Measurements from ENCODE around the gene CARMIL3. TPM values are rescaled to one million over a fixed set of nuclear protein-coding genes. Genes with fewer than 3 reads are reported as not detected.

The CARMIL3 gene
- total and polyA plus RNA-seq, 2 of the 4 experiments (the other 2 are of a cell fraction) = under 0.01 TPM; not detected in 1

GRCh38 chr14:24054646-24055045 is 2.8 kb downstream of the CARMIL3 start:
- no peak overlapping the region for H2AFZ ChIP-seq (replicated peaks; ENCODE audit: low read length, poor library complexity)
- no peak overlapping the region for H2BK5ac ChIP-seq (ENCODE audit: low read depth, low read length, poor library complexity, severe bottlenecking)
- no peak overlapping the region for H3K14ac ChIP-seq (replicated peaks; ENCODE audit: low read depth, low read length)
- H4K20me1 ChIP-seq (ENCODE audit: insufficient read depth, low read length) = peaks cover 3% of the 10 kb centered on the region; the same call in 1 of the 2 replicates
- H2BK15ac ChIP-seq (ENCODE audit: low read depth, low read length) = no peak overlapping the region
- no peak overlapping the region for H2AK9ac ChIP-seq (replicated peaks; ENCODE audit: low read depth, low read length, poor library complexity)
- no peak for TF ChIP-seq RCOR1 (IDR thresholded peaks at IDR 0.05; ENCODE audit: insufficient replicate concordance, low read length)
- no peak for TF ChIP-seq NFE2L2 (IDR thresholded peaks at IDR 0.05; ENCODE audit: low read depth, low read length)
- no peak for TF ChIP-seq RFX5 (IDR thresholded peaks at IDR 0.05; ENCODE audit: low read depth, low read length)
- TF ChIP-seq CEBPB (IDR thresholded peaks at IDR 0.05; ENCODE audit: low read depth, low read length) = no peak
- no peak for TF ChIP-seq BHLHE40 (IDR thresholded peaks at IDR 0.05; ENCODE audit: low read depth, low read length)
- TF ChIP-seq POLR2A (IDR thresholded peaks at IDR 0.05; ENCODE audit: low read depth, low read length) = no peak
- TF ChIP-seq CTCF (conservative IDR thresholded peaks at IDR 0.05; ENCODE audit: low read depth, low read length) = no peak
- TF ChIP-seq USF2 (IDR thresholded peaks at IDR 0.05; ENCODE audit: low read depth, low read length) = no peak
- no peak for TF ChIP-seq CHD1 (IDR thresholded peaks at IDR 0.05; ENCODE audit: low read depth, low read length)
- TF ChIP-seq MAFK (IDR thresholded peaks at IDR 0.05; ENCODE audit: low read depth, low read length) = no peak
- TF ChIP-seq ELK1 (IDR thresholded peaks at IDR 0.05; ENCODE audit: borderline replicate concordance, low read depth, low read length) = no peak
- no peak for TF ChIP-seq SMC3 (IDR thresholded peaks at IDR 0.05; ENCODE audit: low read depth, low read length)
- no peak for TF ChIP-seq RAD21 (IDR thresholded peaks at IDR 0.05; ENCODE audit: low read length)
- TF ChIP-seq FOS (IDR thresholded peaks at IDR 0.05; ENCODE audit: low read depth, low read length) = no peak
- TF ChIP-seq MAZ (IDR thresholded peaks at IDR 0.05; ENCODE audit: borderline replicate concordance, low read depth, low read length) = no peak
- no peak for TF ChIP-seq MXI1 (IDR thresholded peaks at IDR 0.05; ENCODE audit: borderline replicate concordance, low read depth, low read length)
- no peak overlapping the region for H3K9ac ChIP-seq (ENCODE audit: low read depth, low read length)
- no peaks in the 10 kb centered on the region for H3K36me3 ChIP-seq (ENCODE audit: control insufficient read depth, insufficient read depth, low read length)
- H3K27me3 ChIP-seq (ENCODE audit: control insufficient read depth, insufficient read depth, low read length) = peaks cover 34% of the 10 kb centered on the region; the same call in 1 of the 2 replicates
- CTCF ChIA-PET = interaction anchor here (1.4 kb wide), 1 partner anchor 54 kb away, joined by 4 read pairs; no protein-coding TSS in a partner anchor
- POLR2A ChIA-PET (ENCODE audit: unreplicated experiment) = no interaction called here
- no peak overlapping the region for H4K91ac ChIP-seq (ENCODE audit: insufficient read depth, low read depth, low read length)
- 0 out of 2 replicates have a peak, but pooled peaks cover 3% of the 10 kb centered on the region for H3K9me1 ChIP-seq (ENCODE audit: insufficient read depth, low read length)
- H3K27ac ChIP-seq (ENCODE audit: insufficient read depth, low read length) = no peak overlapping the region
- H3K56ac ChIP-seq (ENCODE audit: extremely low read depth, insufficient read depth, low read length) = no peak overlapping the region
- no peaks in the 10 kb centered on the region for H3K9me3 ChIP-seq (ENCODE audit: control insufficient read depth, insufficient read depth, low read length)
- dilution Hi-C loops (cut with HindIII; ENCODE audit: low sequenced_read_pairs, unreplicated experiment) = no loop called here
- no peaks in the 10 kb centered on the region for H3K79me1 ChIP-seq (ENCODE audit: low read depth in 1 of 2, low read length in 2 of 2)
- no peak overlapping the region for H3K4me3 ChIP-seq (ENCODE audit: insufficient read depth, low read depth, low read length)
- H2AK5ac ChIP-seq (ENCODE audit: low read depth, low read length) = no peak overlapping the region
- 40% methylated on average over 2 of the region's 9 CpGs; no CpG with 5 or more reads in 1 of the 2 experiments for WGBS, 2 experiments (ENCODE audit: extremely low coverage in 2 of 2, insufficient read length in 1 of 2)
- no peak overlapping the region for H3K18ac ChIP-seq (ENCODE audit: low read depth, low read length)
- no peak overlapping the region for H2BK120ac ChIP-seq (ENCODE audit: low read depth, low read length)
- H4K8ac ChIP-seq (ENCODE audit: low read depth in 2 of 2, low read length in 2 of 2) = no peak overlapping the region
- H4K5ac ChIP-seq (ENCODE audit: low read depth, low read length) = no peak overlapping the region
- intact Hi-C loops (cut with micrococcal nuclease) = no loop called here
- H3K4ac ChIP-seq (ENCODE audit: low read depth, low read length) = no peak overlapping the region
- H2BK20ac ChIP-seq (ENCODE audit: low read depth, low read length) = no peak overlapping the region
- no peak overlapping the region for H3K23ac ChIP-seq (ENCODE audit: low read depth, low read length)
- in situ Hi-C loops (cut with MboI; ENCODE audit: low sequenced_read_pairs) = loop anchor here (5.0 kb wide), 1 partner anchor 38 kb away; the partner anchor contains the start of gene PCK2
- BruUV-seq (replicated peaks) = no TSS peak
- no peak for DNase-seq
- peaks cover 5% of the 10 kb centered on the region; the same call in 1 of the 2 replicates for H3K4me1 ChIP-seq (ENCODE audit: control insufficient read depth, insufficient read depth, low read length)
- no peak for ATAC-seq (ENCODE audit: low read depth)
- H3K4me2 ChIP-seq (ENCODE audit: low read depth, low read length) = no peak overlapping the region

Measured in IMR-90 (cell line).